Measurements from ENCODE around the gene DCT.

DNA sequence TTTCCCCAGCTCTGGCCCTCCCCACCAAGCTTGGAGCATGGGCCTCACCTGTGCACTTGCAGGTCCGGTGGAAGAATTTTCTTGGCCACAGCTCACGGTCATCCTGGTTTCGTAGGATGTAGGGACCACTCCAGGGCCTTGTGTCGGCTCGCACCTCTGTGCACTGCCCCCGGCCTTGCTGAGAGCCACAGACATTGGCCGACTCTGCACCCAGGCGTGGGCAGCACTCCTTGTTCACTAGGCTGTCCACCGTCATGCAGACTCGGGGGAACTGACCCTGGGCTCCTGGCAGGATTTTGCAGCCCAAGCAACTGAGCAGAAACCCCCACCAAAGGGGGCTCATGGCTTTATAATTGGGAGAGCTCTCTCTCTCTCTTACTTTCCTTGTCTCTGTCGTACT, 569 bp downstream of the DCT start:
- no peak for TF ChIP-seq EZH2 (IDR thresholded peaks at IDR 0.05; ENCODE audit: insufficient read depth, poor library complexity, severe bottlenecking)
- TF ChIP-seq EZH2phosphoT487 (IDR thresholded peaks at IDR 0.05; ENCODE audit: insufficient read depth, low read depth), result no peak

Measured in GM23248 (cell line).